Pons (tissue), 1 donor: ENCODE measurements around the gene INSIG1.

Experiments
- DNase-seq: peaks from one replicate; pipeline ENCODE4 v3.0.0-alpha.2; 2016; ENCODE audit warnings: low spot score

The INSIG1 gene

DNA sequence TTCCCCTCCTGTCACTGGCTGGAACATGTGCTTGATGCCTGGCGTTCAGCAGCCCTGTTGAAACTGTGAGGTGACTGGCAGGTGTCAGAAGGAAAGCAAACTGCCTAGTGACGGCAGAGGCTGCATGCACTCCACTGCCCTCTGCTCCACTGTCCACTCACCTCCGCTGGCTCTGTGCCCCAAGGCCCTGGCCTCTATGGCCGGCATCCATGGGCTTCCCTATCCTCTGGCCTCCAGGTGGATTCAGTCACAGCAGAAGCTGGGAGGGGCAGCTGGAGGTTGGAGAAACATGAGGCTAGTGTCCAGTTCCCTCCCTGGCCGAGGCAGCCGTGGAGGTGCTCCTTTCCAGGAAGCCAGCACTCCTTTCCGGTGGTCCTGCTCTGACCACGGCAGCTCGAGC, 31.2 kb upstream of the INSIG1 start:
- DNase-seq, result no peak

GRCh38 chr7:155267023-155267422, 30.7 kb upstream of the INSIG1 start:
- DNase-seq, result no peak

- DNase-seq, result no peak
Observed at GRCh38 chr7:155267436-155267835, 30.2 kb upstream of the INSIG1 start.

GRCh38 chr7:155268211-155268610, 29.5 kb upstream of the INSIG1 start:
- no peak for DNase-seq

DNA sequence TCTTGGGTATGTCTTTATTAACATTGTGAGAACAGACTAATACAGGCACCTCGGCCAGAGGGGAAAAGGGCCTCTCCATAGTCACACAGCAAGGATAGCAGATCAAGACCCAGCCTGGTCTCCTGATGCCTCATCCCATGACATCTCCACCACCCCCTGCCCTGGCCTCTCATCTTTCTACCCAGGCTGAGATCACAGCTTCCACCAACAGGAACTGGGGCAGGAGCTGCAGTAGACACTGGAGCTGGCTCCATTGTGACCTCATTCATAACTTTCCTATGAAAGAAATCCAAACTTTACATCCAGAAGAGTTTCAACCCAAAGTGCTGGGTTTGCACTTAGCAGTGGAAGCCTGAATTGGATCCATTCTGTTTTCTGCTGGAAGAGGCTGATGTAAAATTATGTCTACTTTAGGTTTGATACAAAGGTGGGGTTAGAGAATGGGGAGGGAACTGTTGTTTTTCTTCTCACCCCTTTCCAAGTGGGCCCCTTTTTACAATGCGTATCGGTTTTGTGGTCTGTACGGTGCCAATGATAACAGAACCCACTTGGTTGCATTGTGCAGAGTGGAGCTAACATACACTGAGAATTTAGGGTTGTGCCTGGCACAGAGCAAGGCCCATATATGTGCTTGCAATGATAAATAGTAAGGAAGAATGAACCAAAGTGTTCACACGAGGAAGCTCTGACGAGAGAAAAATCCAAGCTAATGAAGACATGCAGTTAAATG, 28.6 kb upstream of the INSIG1 start:
- no peak for DNase-seq

GRCh38 chr7:155269766-155270585, 27.7 kb upstream of the INSIG1 start:
- DNase-seq, result no peak

- no peak for DNase-seq
Observed at GRCh38 chr7:155270861-155271260, 26.8 kb upstream of the INSIG1 start.

GRCh38 chr7:155274633-155275355, 22.9 kb upstream of the INSIG1 start:
- no peak for DNase-seq

DNA sequence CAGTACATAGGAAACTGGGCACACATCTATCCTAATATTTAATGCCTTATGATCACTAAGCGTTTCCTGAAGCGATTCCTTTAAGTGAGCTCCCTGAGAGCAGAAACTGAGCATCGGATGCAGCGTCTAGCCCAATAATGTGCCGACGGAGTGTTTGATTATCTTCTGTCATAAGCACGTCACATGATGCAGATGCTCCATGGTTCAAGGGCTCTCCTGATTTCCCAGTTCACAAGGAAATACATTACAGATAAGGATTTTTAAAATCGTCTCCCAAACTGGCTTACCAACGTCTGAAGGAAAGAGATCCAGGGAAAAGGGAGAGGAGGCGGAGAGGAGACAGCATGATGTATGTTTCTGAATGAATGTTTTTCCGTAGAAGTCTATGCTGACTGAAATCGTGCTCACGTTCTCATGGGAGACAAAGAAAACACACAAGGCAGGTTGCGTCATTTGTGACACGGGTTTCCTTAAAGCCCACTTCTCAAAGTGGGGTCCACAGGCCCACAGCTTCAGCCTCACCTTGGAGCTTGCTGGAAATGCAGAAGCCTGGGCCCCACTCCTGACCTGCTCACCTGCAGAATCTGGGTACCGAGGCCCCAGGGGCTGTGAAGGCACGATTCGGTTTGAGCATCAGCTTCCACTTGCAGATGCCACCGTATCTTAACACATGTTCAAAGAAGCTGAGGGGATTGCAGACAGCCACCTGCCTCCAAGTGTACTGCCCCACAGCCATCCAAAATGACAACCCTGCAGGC, 21.5 kb upstream of the INSIG1 start:
- DNase-seq, result no peak

DNA sequence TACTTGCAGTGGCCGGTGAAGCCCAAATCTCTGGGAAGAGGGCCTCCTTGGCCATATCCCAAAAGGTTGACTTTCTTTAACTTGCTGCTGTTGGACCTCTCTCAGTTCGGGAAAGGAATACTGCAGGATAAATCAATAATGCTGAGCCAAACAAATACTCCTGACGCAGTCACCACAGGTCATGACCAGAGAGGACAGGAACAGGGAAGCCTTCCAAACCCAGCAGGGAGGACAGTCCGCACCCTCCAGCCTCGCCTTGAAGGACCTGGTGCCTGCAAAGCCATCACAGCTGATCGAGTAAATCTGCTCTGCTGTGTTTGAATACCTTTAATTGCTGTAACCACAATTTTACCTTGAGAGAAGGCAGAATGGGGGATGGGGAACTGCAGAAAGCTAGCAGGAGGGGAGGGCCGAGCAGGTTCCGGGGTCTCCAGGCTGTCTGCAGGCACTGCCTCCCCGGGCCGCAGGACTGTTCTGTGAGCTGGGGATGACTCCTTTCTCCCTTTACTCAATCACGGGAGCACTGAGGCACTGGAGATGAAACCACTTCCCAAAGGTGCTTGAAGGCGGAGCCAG, 20.8 kb upstream of the INSIG1 start:
- no peak for DNase-seq

GRCh38 chr7:155277385-155277994, 20.2 kb upstream of the INSIG1 start:
- no peak for DNase-seq

DNA sequence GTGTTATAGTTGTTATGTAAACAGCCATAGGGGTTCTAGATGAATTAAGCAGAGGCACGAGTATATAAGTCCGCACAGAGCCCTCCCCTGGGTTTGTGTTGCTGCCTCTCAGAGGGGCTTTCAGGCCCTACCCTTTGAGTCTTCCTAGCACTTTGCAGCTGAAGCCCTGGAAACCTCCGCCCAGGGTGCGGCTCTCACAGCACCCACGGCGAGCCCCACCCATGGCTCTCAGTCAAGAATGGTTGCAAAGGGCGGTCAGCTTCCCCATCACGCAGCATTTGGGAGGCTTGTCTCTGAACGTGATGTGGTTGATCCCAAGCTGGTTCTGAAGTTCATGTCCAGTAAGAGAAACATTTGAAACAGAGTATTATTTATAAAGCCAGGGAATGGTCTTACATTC, 18.8 kb upstream of the INSIG1 start:
- DNase-seq, result no peak

GRCh38 chr7:155279787-155280445, 17.8 kb upstream of the INSIG1 start:
- no peak for DNase-seq

DNA sequence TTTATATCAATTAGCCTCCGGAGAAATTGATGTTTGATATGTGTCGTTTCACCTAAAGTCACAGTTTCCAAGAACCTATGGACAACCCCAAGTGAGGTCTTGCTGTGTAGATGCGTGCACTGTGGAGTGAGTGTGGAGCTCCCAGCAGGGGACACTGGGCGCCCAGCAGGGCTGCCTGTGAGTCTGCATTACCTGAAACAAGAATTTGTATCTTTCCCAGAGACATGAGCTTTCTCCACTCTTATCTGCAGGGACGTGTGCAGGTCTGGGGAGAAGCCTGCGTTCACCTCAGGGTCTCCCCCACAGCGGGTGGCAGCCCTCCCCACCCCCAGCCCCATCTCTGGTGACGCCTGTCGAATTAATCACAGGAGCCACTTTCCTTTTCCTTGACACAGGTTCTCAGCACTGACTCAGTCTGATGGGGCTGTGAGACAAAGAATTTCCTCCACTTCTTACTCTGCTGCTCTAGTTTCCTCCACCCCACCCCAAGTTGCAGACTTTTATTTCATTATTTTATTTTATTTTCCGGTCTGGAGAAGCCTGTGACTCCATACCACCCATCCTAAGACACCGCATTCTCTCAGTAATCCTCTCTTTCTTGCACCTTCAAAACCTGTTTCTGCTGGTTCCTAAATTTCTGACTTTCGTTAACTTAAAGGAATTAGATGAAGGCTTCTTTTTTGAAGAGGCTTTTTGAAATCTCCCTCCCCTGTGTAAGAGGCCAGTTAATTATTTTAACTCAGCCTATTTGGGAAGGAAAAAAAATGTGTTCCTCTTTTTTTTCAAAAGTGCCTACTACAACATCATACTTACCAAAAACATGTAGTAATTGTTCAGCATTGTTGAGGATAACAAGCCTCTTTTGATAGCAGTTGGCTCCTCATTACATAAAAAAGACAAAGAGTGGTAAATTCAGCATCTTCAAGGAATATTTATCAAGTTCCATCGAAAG, 17.0 kb upstream of the INSIG1 start:
- DNase-seq, result no peak

GRCh38 chr7:155281398-155281969, 16.2 kb upstream of the INSIG1 start:
- DNase-seq, result no peak

GRCh38 chr7:155282671-155283070, 15.0 kb upstream of the INSIG1 start:
- DNase-seq, result peak; percentile 69

DNA sequence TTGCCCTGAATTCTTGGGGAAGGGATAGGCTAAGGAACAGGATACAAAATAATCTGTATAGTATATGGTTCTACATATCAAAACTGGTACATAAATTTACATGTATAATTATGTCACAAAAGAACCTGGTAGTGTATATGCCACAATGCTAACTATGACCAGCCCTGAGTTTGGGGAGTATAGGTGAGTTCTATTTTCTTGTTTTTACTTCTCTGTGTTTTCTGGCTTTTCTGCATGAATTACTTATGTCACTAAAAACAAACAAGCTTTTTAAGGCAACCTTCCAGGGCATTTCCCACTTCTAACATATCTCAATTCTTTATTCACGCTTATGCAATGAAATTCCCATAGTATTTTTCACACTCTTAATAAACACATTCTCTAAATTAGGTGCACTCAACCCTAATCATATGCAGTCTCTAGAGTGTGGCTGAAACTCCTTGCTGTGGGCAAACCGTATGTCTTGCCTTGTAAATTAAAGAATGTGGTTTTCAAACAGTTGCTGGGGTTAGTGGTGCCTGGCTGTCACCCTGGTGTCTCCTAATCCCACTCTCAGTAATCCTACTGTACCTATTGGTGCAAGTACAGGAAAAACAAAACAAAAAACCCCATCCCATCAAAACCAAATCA, 14.0 kb upstream of the INSIG1 start:
- no peak for DNase-seq

DNA sequence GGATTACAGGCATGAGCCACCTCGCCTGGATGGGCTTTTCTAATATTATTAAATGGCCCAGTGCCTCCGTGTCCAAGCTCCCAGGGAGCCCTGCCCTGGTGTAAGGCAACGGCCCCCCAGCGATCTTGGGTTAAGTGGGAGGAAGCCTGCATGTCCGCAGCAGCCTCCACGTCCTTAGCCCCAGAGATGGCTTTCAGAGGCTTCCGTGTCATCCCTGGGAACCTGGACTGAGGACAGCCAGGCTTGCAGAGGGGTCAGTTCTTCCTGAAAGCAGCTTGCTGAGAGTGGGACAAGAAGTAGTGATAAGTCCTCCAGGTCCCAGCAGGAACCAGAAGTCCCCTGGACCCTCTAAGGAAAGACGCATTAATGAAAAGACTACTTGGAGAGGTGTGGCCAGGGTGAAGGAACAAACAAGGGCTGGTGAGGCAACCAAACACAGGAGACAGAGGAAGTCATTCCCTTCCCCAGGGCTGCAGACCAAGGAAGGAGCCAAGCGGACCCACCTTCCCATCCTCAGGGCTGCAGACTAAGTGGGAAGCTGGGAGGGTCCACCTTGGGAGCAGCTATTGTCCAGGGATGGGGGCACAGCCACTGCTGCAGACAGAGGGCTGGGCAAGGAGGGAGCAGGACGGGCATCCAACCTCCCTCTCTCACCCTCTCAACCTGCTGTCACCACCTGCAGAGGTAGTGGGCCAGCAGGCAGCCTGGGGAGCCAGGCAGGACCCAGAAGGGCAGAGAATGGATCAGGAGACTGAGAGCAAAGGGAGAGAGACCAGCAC, 13.0 kb upstream of the INSIG1 start:
- no peak for DNase-seq
